SJCRH30 (cell line): ENCODE measurements around the gene SMU1. TPM values are rescaled to one million over a fixed set of nuclear protein-coding genes. Genes with fewer than 3 reads are reported as not detected.

Experiments
- total RNA-seq: library from RNA; depleted of rRNA; stranded (reverse); fragments of >200 nt; shearing (Covaris generic); gene quantifications from 2 replicates; pipeline ENCODE4 v1.2.3, GENCODE V29; 2014; rRNA removed

The SMU1 gene
- total RNA-seq, 1 experiment from 2014 or later = 30.4 TPM

Other genes with a start within 250 kb of the SMU1 start
- gene APTX, start 75.0 kb downstream of the SMU1 start, total RNA-seq = 32.0 and 32.3 TPM in 2 replicates
- 239 and 246 TPM in 2 replicates for gene DNAJA1, start 51.4 kb downstream of the SMU1 start, total RNA-seq
- 14.0 and 15.7 TPM in 2 replicates for gene B4GALT1, start 90.7 kb upstream of the SMU1 start, total RNA-seq
- not detected in 2 replicates for gene SPINK4, start 163.5 kb upstream of the SMU1 start, total RNA-seq
- gene BAG1, start 188.0 kb upstream of the SMU1 start, total RNA-seq = 48.2 and 58.4 TPM in 2 replicates
- 67.6 and 74.5 TPM in 2 replicates for gene CHMP5, start 188.4 kb upstream of the SMU1 start, total RNA-seq
- gene NFX1, start 213.8 kb upstream of the SMU1 start, total RNA-seq = 22.2 and 22.6 TPM in 2 replicates